K562 (cell line): ENCODE data around the gene CELA1. TPM values are rescaled to one million over a fixed set of nuclear protein-coding genes. Genes with fewer than 3 reads are reported as not detected.

ENCODE experiments used
- AFF1 ChIP-seq, 2 experiments: fragments of 450-650 bp; IDR thresholded peaks; 2 replicates each; pipeline ENCODE4 v1.6.1; 2018; ENCODE audit warnings: mild to moderate bottlenecking in 2 of 2, low read depth in 1 of 2; ENCODE audit not compliant: partially characterized antibody in 2 of 2
- BCL6 ChIP-seq: fragments of 250-450 bp; sonication (Bioruptor Pico); IDR thresholded peaks from 2 replicates; pipeline ENCODE4 v1.4.0; 2020
- CGGBP1 ChIP-seq: fragments of 250-450 bp; sonication (Bioruptor Pico); IDR thresholded peaks from 2 replicates; pipeline ENCODE4 v1.9.0; 2021; ENCODE audit warnings: mild to moderate bottlenecking
- DLX4 ChIP-seq: fragments of 250-450 bp; sonication (Bioruptor Pico); IDR thresholded peaks from 2 replicates; pipeline ENCODE4 v1.6.1; 2021; ENCODE audit warnings: mild to moderate bottlenecking
- EP400 ChIP-seq: fragments of 450-650 bp; IDR thresholded peaks from 2 replicates; pipeline ENCODE4 v1.6.1; 2017; ENCODE audit warnings: antibody characterized with exemption, mild to moderate bottlenecking, moderate library complexity
- FOXM1 ChIP-seq, 2 experiments: fragments of 450-650 bp in 1 of 2; sonication (generic) in 1 of 2; formaldehyde crosslinking in 1 of 2; IDR thresholded peaks; 2 replicates each; pipeline versions ENCODE4 v1.6.1 to v1.9.0; 2017 to 2022; ENCODE audit warnings: low read depth in 2 of 2, mild to moderate bottlenecking in 2 of 2, missing genetic modification reagents in 1 of 2, moderate library complexity in 1 of 2
- MLLT1 ChIP-seq, 2 experiments: fragments of 450-650 bp; IDR thresholded peaks; 2 replicates each; pipeline ENCODE4 v1.6.1; 2016
- MLX ChIP-seq, 2 experiments: fragments of 450-650 bp in 1 of 2; sonication (generic) in 1 of 2; formaldehyde crosslinking; conservative IDR thresholded peaks; 2 replicates each; pipeline versions ENCODE4 v1.4.0 to v1.8.1; 2020 to 2022; ENCODE audit warnings: mild to moderate bottlenecking in 1 of 2, missing genetic modification reagents in 1 of 2
- MTA3 ChIP-seq: fragments of 450-650 bp; formaldehyde crosslinking; IDR thresholded peaks from 2 replicates; pipeline ENCODE4 v1.6.1; 2017; ENCODE audit warnings: mild to moderate bottlenecking, borderline replicate concordance
- NFE2L1 ChIP-seq: fragments of 450-650 bp; IDR thresholded peaks from 2 replicates; pipeline ENCODE4 v1.6.1; 2016; ENCODE audit warnings: missing genetic modification characterization, low read depth, mild to moderate bottlenecking, missing compliant biosample characterization, moderate library complexity, borderline replicate concordance
- NR3C1 ChIP-seq: sonication (generic); formaldehyde crosslinking; IDR thresholded peaks from 2 replicates; pipeline ENCODE4 v1.8.1; 2022; ENCODE audit warnings: missing genetic modification reagents
- RFX5 ChIP-seq: IDR thresholded peaks from 2 replicates; pipeline ENCODE4 v1.6.1; 2011; ENCODE audit warnings: low read depth, mild to moderate bottlenecking, improper control_type of control experiment, low read length
- RNF2 ChIP-seq: sonication (generic); IDR thresholded peaks from 2 replicates; pipeline ENCODE4 v1.6.1; 2016
- SIX5 ChIP-seq, 2 experiments: IDR thresholded peaks; 2 replicates each; pipeline ENCODE4 v1.6.1; 2011; ENCODE audit warnings: low read length in 2 of 2, borderline replicate concordance in 1 of 2, low read depth in 1 of 2, mild to moderate bottlenecking in 1 of 2, moderate library complexity in 1 of 2; ENCODE audit not compliant: insufficient read depth in 1 of 2
- ZNF347 ChIP-seq: fragments of 450-650 bp; formaldehyde crosslinking; IDR thresholded peaks from 2 replicates; pipeline ENCODE4 v1.4.0; 2020; ENCODE audit warnings: low read depth, mild to moderate bottlenecking, moderate library complexity
- ZNF395 ChIP-seq: fragments of 200-800 bp; sonication (Bioruptor generic); IDR thresholded peaks from 2 replicates; pipeline ENCODE4 v1.6.1; 2017; ENCODE audit warnings: missing genetic modification characterization, missing compliant biosample characterization
- ZNF445 ChIP-seq: fragments of 250-450 bp; sonication (Bioruptor Pico); IDR thresholded peaks from 2 replicates; pipeline ENCODE4 v1.4.0; 2020; ENCODE audit warnings: low read depth, mild to moderate bottlenecking, moderate library complexity
- ZNF696 ChIP-seq: fragments of 250-450 bp; sonication (Bioruptor Pico); conservative IDR thresholded peaks from 2 replicates; pipeline ENCODE4 v1.4.0; 2020; ENCODE audit warnings: mild to moderate bottlenecking, moderate library complexity
- polyA plus RNA-seq, 8 experiments: library from polyadenylated mRNA; depleted of rRNA in 4 of 8; stranded (reverse) in 5 of 8; unstranded in 3 of 8; fragments of >200 nt; fragmentation: Nextera tagmentation in 2 of 8; fragmentation: Illumina TruSeq in 1 of 8; extraction: Ambion mirVana in 2 of 8; extraction: Trizol in 1 of 8; gene quantifications; 2 replicates each; pipeline versions ENCODE4 v1.2.1 to v1.2.3, GENCODE V29; 2011 to 2014; ENCODE audit warnings: inconsistent platforms in 1 of 8, missing spikeins in 1 of 8
- total RNA-seq, 7 experiments: library from RNA; depleted of rRNA in 6 of 7; stranded (reverse); fragments of >200 nt in 6 of 7; fragmentation: Illumina TruSeq in 2 of 7; extraction: Trizol in 2 of 7; gene quantifications; 2 replicates each; pipeline versions ENCODE4 v1.2.1 to v1.2.3, GENCODE V29; 2011 to 2021; ENCODE audit warnings: low replicate concordance in 1 of 7

CELA1 gene
- total and polyA plus RNA-seq, 9 of the 15 experiments (the other 6 are each of a cell fraction or from before 2014, with no cell fraction given) = 0.06 to 0.27 (median 0.22) TPM; not detected in 6

- TF ChIP-seq AFF1 (IDR thresholded peaks at IDR 0.05; ENCODE audit: low read depth in 1 of 2, partially characterized antibody in 2 of 2) = peak in 1 of 2 experiments; percentile 76
- TF ChIP-seq ZNF445 = no peak
- no peak for TF ChIP-seq NR3C1 (CRISPR knock-in tag)
- TF ChIP-seq FOXM1 (IDR thresholded peaks at IDR 0.05; ENCODE audit: low read depth) = peak; percentile 56; the same call in 1 of the 2 replicates
- no peak for TF ChIP-seq FOXM1 (CRISPR knock-in tag; IDR thresholded peaks at IDR 0.05; ENCODE audit: low read depth)
- TF ChIP-seq ZNF696 (CRISPR knock-in tag) = no peak
- peak; percentile 94 for TF ChIP-seq ZNF395 (CRISPR knock-in tag)
- TF ChIP-seq NFE2L1 (tag) = peak; percentile 65
- TF ChIP-seq RFX5 = no peak
- no peak for TF ChIP-seq SIX5 (IDR thresholded peaks at IDR 0.05; ENCODE audit: borderline replicate concordance in 1 of 2, insufficient read depth in 1 of 2, low read depth in 1 of 2, low read length in 2 of 2)
- TF ChIP-seq EP400 = peak; percentile 69; the same call in 1 of the 2 replicates
- peak; percentile 74; the same call in 1 of the 2 replicates for TF ChIP-seq MTA3
- TF ChIP-seq MLX (CRISPR knock-in tag; conservative IDR thresholded peaks at IDR 0.05) = no peak
- peak; percentile 71 to 87; a peak in 3 of 4 replicates for TF ChIP-seq MLLT1 (IDR thresholded peaks at IDR 0.05)
- peak; percentile 55; the same call in 1 of the 2 replicates for TF ChIP-seq RNF2
- TF ChIP-seq ZNF347 (CRISPR knock-in tag) = no peak
- no peak for TF ChIP-seq DLX4 (CRISPR knock-in tag)
- TF ChIP-seq BCL6 = no peak
- no peak for TF ChIP-seq CGGBP1 (CRISPR knock-in tag)
These were observed 19.6 kb downstream of the CELA1 start (continued) for GRCh38 chr12:51326698-51327439.
